Measurements from ENCODE around the gene STC2. TPM values are rescaled to one million over a fixed set of nuclear protein-coding genes. Genes with fewer than 3 reads are reported as not detected.

STC2 gene
- total and polyA plus RNA-seq, 2 experiments from 2014 or later = 26.6 to 27.8 TPM

DNA sequence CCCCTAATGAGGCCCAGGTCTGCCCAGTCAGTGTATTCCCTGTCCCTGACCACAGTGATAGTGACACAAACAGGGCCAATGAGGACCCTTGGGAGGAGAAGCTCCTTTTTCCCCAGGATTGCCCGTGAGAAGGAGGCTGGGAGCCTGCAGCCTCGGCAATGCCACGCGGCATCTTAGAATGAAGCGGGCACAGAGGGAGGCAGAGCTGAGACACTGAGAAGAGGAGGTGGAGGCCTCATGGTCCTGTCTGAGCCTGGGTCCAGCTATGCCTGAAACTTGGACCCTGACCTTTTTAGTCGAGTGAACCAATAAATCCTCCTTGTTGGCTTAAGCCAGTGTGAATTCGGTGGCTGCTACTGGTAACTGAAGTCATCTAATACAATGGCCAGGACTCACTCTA is 28.4 kb downstream of the STC2 start:
- Histone ChIP-seq H3K9me3 (ENCODE audit: low read depth) (no peaks in the 10 kb centered on the region), H3K4me2 (no peak overlapping the region), H3K27me3 (no peaks in the 10 kb centered on the region), H3K4me3 (no peak overlapping the region), H3K4me1 (ENCODE audit: insufficient read depth) (peaks cover 14% of the 10 kb centered on the region), H3K27ac (no peak overlapping the region), H2AFZ (no peak overlapping the region), H3K79me2 (no peaks in the 10 kb centered on the region), H3K36me3 (replicated peaks; ENCODE audit: insufficient read depth, low read depth) (no peaks in the 10 kb centered on the region), H4K20me1 (ENCODE audit: insufficient read depth, poor library complexity, severe bottlenecking) (no peaks in the 10 kb centered on the region), H3K9me2 (replicated peaks; ENCODE audit: insufficient read depth) (no peaks in the 10 kb centered on the region)
- WGBS (ENCODE audit: low lambda C conversion rate, missing lambda C conversion rate) = 89% methylated on average over 7 of the region's 7 CpGs
- no peak for TF ChIP-seq EZH2phosphoT487 (IDR thresholded peaks at IDR 0.05; ENCODE audit: low read depth, severe bottlenecking, unreplicated experiment)
- TF ChIP-seq, protein P1, sequence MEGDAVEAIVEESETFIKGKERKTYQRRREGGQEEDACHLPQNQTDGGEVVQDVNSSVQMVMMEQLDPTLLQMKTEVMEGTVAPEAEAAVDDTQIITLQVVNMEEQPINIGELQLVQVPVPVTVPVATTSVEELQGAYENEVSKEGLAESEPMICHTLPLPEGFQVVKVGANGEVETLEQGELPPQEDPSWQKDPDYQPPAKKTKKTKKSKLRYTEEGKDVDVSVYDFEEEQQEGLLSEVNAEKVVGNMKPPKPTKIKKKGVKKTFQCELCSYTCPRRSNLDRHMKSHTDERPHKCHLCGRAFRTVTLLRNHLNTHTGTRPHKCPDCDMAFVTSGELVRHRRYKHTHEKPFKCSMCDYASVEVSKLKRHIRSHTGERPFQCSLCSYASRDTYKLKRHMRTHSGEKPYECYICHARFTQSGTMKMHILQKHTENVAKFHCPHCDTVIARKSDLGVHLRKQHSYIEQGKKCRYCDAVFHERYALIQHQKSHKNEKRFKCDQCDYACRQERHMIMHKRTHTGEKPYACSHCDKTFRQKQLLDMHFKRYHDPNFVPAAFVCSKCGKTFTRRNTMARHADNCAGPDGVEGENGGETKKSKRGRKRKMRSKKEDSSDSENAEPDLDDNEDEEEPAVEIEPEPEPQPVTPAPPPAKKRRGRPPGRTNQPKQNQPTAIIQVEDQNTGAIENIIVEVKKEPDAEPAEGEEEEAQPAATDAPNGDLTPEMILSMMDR (IDR thresholded peaks at IDR 0.05; ENCODE audit: poor library complexity) = no peak
- no peak for TF ChIP-seq EZH2 (IDR thresholded peaks at IDR 0.05; ENCODE audit: borderline replicate concordance)
- no peak for DNase-seq (ENCODE audit: low spot score)

DNA sequence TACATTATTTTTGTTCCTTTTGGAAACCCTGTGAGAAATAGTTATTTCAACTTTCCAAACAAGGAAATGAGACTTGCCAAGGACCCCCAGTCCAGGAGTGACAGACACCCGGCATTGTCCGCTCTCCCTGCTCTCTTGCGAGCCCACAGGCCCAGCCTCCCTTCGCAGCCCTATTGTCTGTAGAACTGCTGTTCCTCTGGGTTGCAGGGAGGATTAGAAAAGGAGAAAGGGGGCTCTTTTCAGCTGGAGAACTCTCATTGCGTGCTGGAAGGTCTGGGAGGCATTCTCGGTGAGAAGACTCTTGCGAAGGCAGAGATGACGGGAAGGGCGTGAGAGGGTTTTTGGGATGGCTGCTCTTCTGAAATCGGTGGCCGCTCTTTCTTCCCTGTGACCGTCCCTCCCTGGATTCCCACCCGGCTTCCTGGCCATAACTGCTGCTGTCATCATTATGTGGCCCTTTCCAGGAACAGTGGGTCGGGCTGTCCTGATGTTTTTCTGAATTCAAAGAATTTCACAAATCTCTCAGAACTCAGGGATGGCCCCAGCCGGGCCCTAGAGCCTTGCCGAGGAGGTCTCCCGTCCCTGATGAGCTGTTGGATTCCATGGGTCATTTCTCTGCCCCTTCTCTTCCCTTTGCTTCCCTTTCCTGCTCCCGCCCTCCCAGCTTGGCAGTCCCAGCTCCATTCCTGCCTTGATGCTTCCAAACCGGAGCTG is 29.8 kb downstream of the STC2 start:
- H3K9me2 ChIP-seq (replicated peaks; ENCODE audit: insufficient read depth) = no peaks in the 10 kb centered on the region
- no peak overlapping the region for H3K4me3 ChIP-seq
- no peaks in the 10 kb centered on the region for H3K36me3 ChIP-seq (replicated peaks; ENCODE audit: insufficient read depth, low read depth)
- WGBS (ENCODE audit: low lambda C conversion rate, missing lambda C conversion rate) = 81% methylated on average over 19 of the region's 19 CpGs
- TF ChIP-seq EZH2 (IDR thresholded peaks at IDR 0.05; ENCODE audit: borderline replicate concordance) (no peak), EZH2phosphoT487 (IDR thresholded peaks at IDR 0.05; ENCODE audit: low read depth, severe bottlenecking, unreplicated experiment) (no peak)
- TF ChIP-seq, protein P1 (IDR thresholded peaks at IDR 0.05; ENCODE audit: poor library complexity) = no peak
- H3K4me1 ChIP-seq (ENCODE audit: insufficient read depth) = peaks cover 2% of the 10 kb centered on the region
- no peaks in the 10 kb centered on the region for H4K20me1 ChIP-seq (ENCODE audit: insufficient read depth, poor library complexity, severe bottlenecking)
- H2AFZ ChIP-seq = no peak overlapping the region
- DNase-seq (ENCODE audit: low spot score) = no peak
- no peaks in the 10 kb centered on the region for H3K27me3 ChIP-seq
- no peaks in the 10 kb centered on the region for H3K9me3 ChIP-seq (ENCODE audit: low read depth)
- H3K27ac ChIP-seq = no peak overlapping the region
- H3K79me2 ChIP-seq = no peaks in the 10 kb centered on the region
- no peak overlapping the region for H3K4me2 ChIP-seq

DNA sequence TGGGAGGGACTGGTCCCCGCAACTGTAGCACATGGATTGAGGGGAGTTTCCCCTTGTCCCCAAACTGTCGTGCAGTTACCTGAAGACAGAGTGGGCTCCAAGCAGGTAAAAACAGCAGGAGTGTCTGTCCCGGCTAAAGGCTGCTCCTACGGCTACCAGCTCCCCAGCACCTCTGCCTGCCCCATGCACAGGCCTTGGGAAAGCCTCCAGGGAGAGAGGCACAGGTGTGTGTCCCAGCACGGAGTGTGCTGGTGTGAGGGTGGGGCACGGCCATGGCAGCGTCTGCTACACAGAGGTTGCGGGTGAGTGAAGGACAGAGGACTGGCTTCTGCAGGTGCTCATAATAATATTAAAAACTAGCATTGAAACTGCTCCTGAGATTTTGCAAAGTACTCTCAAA is 30.4 kb downstream of the STC2 start:
- TF ChIP-seq EZH2 (IDR thresholded peaks at IDR 0.05; ENCODE audit: borderline replicate concordance) (no peak), EZH2phosphoT487 (IDR thresholded peaks at IDR 0.05; ENCODE audit: low read depth, severe bottlenecking, unreplicated experiment) (no peak)
- TF ChIP-seq, protein P1 (IDR thresholded peaks at IDR 0.05; ENCODE audit: poor library complexity) = no peak

More for the DNA sequence above, 30.4 kb downstream of the STC2 start:
- Histone ChIP-seq H3K4me3 (no peak overlapping the region), H3K27me3 (no peaks in the 10 kb centered on the region), H2AFZ (no peak overlapping the region), H3K4me2 (no peak overlapping the region), H3K79me2 (no peaks in the 10 kb centered on the region), H4K20me1 (ENCODE audit: insufficient read depth, poor library complexity, severe bottlenecking) (no peaks in the 10 kb centered on the region), H3K4me1 (ENCODE audit: insufficient read depth) (no peaks in the 10 kb centered on the region), H3K27ac (no peak overlapping the region), H3K36me3 (replicated peaks; ENCODE audit: insufficient read depth, low read depth) (no peaks in the 10 kb centered on the region), H3K9me3 (ENCODE audit: low read depth) (no peaks in the 10 kb centered on the region), H3K9me2 (replicated peaks; ENCODE audit: insufficient read depth) (no peaks in the 10 kb centered on the region)
- no peak for DNase-seq (ENCODE audit: low spot score)
- 76% methylated on average over 8 of the region's 8 CpGs for WGBS (ENCODE audit: low lambda C conversion rate, missing lambda C conversion rate)

All from hepatocyte (in vitro differentiated cells).